Lower lobe of right lung (tissue), 2 donors: Measurements from ENCODE around the gene MOB3B. TPM values are rescaled to one million over a fixed set of nuclear protein-coding genes. Genes with fewer than 3 reads are reported as not detected.

ENCODE experiments used
- ATAC-seq, 2 donors: fragments of 200-7000 bp; cut with Tn5 transposase; one replicate each; pipeline ENCODE4 v1.9.1; 2020 to 2022; ENCODE audit warnings: mild to moderate bottlenecking in 2 of 2, moderate library complexity in 2 of 2
- DNase-seq: peaks from one replicate; pipeline ENCODE4 v3.0.0-alpha.2; 2020
- H3K27ac ChIP-seq: fragments of 200-600 bp; one replicate; pipeline ENCODE4 v1.8.0; 2022
- H3K27me3 ChIP-seq: fragments of 200-600 bp; one replicate; pipeline ENCODE4 v1.8.0; 2022; ENCODE audit warnings: low read depth
- H3K36me3 ChIP-seq: fragments of 200-600 bp; one replicate; pipeline ENCODE4 v1.8.0; 2022; ENCODE audit warnings: mild to moderate bottlenecking
- H3K4me1 ChIP-seq: fragments of 200-600 bp; one replicate; pipeline ENCODE4 v1.8.0; 2022
- H3K4me3 ChIP-seq: fragments of 200-600 bp; one replicate; pipeline ENCODE4 v1.8.0; 2022; ENCODE audit warnings: mild to moderate bottlenecking
- H3K9me3 ChIP-seq: fragments of 200-600 bp; one replicate; pipeline ENCODE4 v1.8.0; 2022
- CTCF ChIP-seq: fragments of 200-600 bp; IDR thresholded peaks from one replicate; pipeline ENCODE4 v1.8.0; 2022; ENCODE audit warnings: antibody characterized with exemption, mild to moderate bottlenecking
- intact Hi-C: fragments of 100-400 bp; cut with DNase I; formaldehyde crosslinking; loops from one replicate; pipeline ENCODE4 v1.11.0; 2022
- total RNA-seq: library from RNA; stranded (reverse); fragmentation: NEBNext Ultra II Directional; extraction: Animal tissue kit (Norgen Biotek cat#: 25700); gene quantifications from one replicate; pipeline ENCODE4 v1.2.1, GENCODE V29; 2021
- donor health status: DM: no; HTN: yes; CAD: no; lungs with severe emphysema.

The MOB3B gene
- total RNA-seq, 1 donor from 2014 or later, result 22.7 TPM

- Histone ChIP-seq H3K4me1 (peaks cover 38% of the 10 kb centered on the region), H3K36me3 (no peaks in the 10 kb centered on the region), H3K27me3 (no peaks in the 10 kb centered on the region), H3K27ac (peak overlapping the region; percentile 41), H3K4me3 (no peak overlapping the region), H3K9me3 (no peaks in the 10 kb centered on the region)
- TF ChIP-seq CTCF, result no peak
- intact Hi-C loops, result no loop called here
- ATAC-seq (peak in 1 of 2 donors; percentile 22), DNase-seq (no peak)
Observed at GRCh38 chr9:27475057-27475595, 54.5 kb downstream of the MOB3B start.

- no peak for DNase-seq
- Histone ChIP-seq H3K27ac (no peak overlapping the region), H3K4me1 (peaks cover 38% of the 10 kb centered on the region), H3K9me3 (no peaks in the 10 kb centered on the region), H3K36me3 (no peaks in the 10 kb centered on the region), H3K27me3 (no peaks in the 10 kb centered on the region), H3K4me3 (no peak overlapping the region)
- ATAC-seq, result no peak
- intact Hi-C loops, result no loop called here
- no peak for TF ChIP-seq CTCF
Observed at GRCh38 chr9:27474305-27474704, 55.3 kb downstream of the MOB3B start.

GRCh38 chr9:27473111-27473529, 56.5 kb downstream of the MOB3B start:
- intact Hi-C loops, result no loop called here
- Histone ChIP-seq H3K9me3 (no peaks in the 10 kb centered on the region), H3K27ac (peak overlapping the region; percentile 41), H3K4me1 (peaks cover 38% of the 10 kb centered on the region), H3K27me3 (no peaks in the 10 kb centered on the region), H3K36me3 (no peaks in the 10 kb centered on the region), H3K4me3 (no peak overlapping the region)
- no peak for DNase-seq
- ATAC-seq, result peak; percentile 65 to 79
- no peak for TF ChIP-seq CTCF

- Histone ChIP-seq H3K36me3 (no peaks in the 10 kb centered on the region), H3K4me3 (no peak overlapping the region), H3K4me1 (peaks cover 34% of the 10 kb centered on the region), H3K9me3 (no peaks in the 10 kb centered on the region), H3K27me3 (no peaks in the 10 kb centered on the region), H3K27ac (no peak overlapping the region)
- intact Hi-C loops, result no loop called here
- DNase-seq, result no peak
- no peak for TF ChIP-seq CTCF
- no peak for ATAC-seq
Observed at GRCh38 chr9:27472195-27472594, 57.4 kb downstream of the MOB3B start.

- H3K9me3 ChIP-seq, result no peaks in the 10 kb centered on the region
- H3K36me3 ChIP-seq, result no peaks in the 10 kb centered on the region
- ATAC-seq, result no peak
- H3K4me1 ChIP-seq, result peaks cover 34% of the 10 kb centered on the region
- H3K4me3 ChIP-seq, result no peak overlapping the region
- no peaks in the 10 kb centered on the region for H3K27me3 ChIP-seq
- intact Hi-C loops, result no loop called here
- TF ChIP-seq CTCF, result no peak
- H3K27ac ChIP-seq, result no peak overlapping the region
- DNase-seq, result no peak
Observed at GRCh38 chr9:27471789-27472188, 57.8 kb downstream of the MOB3B start.
